T-helper 1 cell treated with Interleukin-12 subunit alpha and Interleukin-12 subunit beta and Interleukin-4 antibody, amounts not matched to agents 30 μg/mL and 1 μg/mL, for 36 hours (primary cell): Measurements from ENCODE around the gene NGB.

ENCODE experiments used
- H3K27ac Mint-ChIP-seq: one replicate; pipeline ENCODE4 v1.8.0; 2021; ENCODE audit warnings: mild to moderate bottlenecking, mixed read lengths
- H3K27me3 Mint-ChIP-seq: one replicate; pipeline ENCODE4 v1.8.0; 2021; ENCODE audit warnings: low read depth, mixed read lengths
- H3K36me3 Mint-ChIP-seq: one replicate; pipeline ENCODE4 v1.8.0; 2021; ENCODE audit warnings: low read depth, mixed read lengths
- H3K4me1 Mint-ChIP-seq: one replicate; pipeline ENCODE4 v1.8.0; 2021; ENCODE audit warnings: low read depth, mixed read lengths
- H3K4me3 Mint-ChIP-seq: one replicate; pipeline ENCODE4 v1.8.0; 2021; ENCODE audit warnings: mild to moderate bottlenecking, moderate library complexity, mixed read lengths
- H3K9me3 Mint-ChIP-seq: one replicate; pipeline ENCODE4 v1.8.0; 2021; ENCODE audit warnings: mixed read lengths

Gene NGB

GRCh38 chr14:77220246-77221017 is 50.6 kb downstream of the NGB start:
- no peaks in the 10 kb centered on the region for H3K36me3 Mint-ChIP-seq
- H3K9me3 Mint-ChIP-seq = no peaks in the 10 kb centered on the region
- peaks cover 3% of the 10 kb centered on the region for H3K27me3 Mint-ChIP-seq
- no peak overlapping the region for H3K4me3 Mint-ChIP-seq
- no peak overlapping the region for H3K27ac Mint-ChIP-seq
- H3K4me1 Mint-ChIP-seq = no peaks in the 10 kb centered on the region

- H3K36me3 Mint-ChIP-seq = no peaks in the 10 kb centered on the region
- no peaks in the 10 kb centered on the region for H3K9me3 Mint-ChIP-seq
- H3K4me3 Mint-ChIP-seq = no peak overlapping the region
- no peak overlapping the region for H3K27ac Mint-ChIP-seq
- peaks cover 3% of the 10 kb centered on the region for H3K27me3 Mint-ChIP-seq
- no peaks in the 10 kb centered on the region for H3K4me1 Mint-ChIP-seq
Measured at GRCh38 chr14:77219591-77219990, 51.4 kb downstream of the NGB start.

GRCh38 chr14:77217551-77217950 is 53.5 kb downstream of the NGB start:
- no peak overlapping the region for H3K4me3 Mint-ChIP-seq
- H3K27me3 Mint-ChIP-seq = peaks cover 6% of the 10 kb centered on the region
- no peaks in the 10 kb centered on the region for H3K36me3 Mint-ChIP-seq
- no peak overlapping the region for H3K27ac Mint-ChIP-seq
- no peaks in the 10 kb centered on the region for H3K9me3 Mint-ChIP-seq
- no peaks in the 10 kb centered on the region for H3K4me1 Mint-ChIP-seq
